Measurements from ENCODE around the gene ATP8B1.

Gene ATP8B1

DNA sequence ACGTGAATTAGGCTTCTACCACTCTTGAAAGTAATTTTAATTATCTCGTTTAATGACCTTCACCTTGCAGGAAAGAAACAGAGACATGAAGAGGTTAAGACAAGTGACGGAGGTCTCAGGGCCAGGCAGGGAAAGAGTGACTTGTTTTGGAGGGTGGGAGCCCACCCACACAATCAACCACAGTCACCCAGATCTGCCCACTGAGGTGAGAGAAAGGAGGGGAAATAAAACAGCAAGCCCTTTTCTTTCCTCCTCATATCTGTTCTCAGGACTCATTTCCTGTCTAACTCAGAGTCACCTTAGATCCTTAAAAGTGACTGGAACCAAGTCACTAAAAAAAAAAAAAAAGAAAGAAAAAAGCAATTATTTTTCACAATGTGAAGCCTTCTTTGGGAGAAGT is 26.8 kb downstream of the ATP8B1 start:
- peak overlapping the region; percentile 64 for H3K27ac ChIP-seq (ENCODE audit: low read length)
- no peaks in the 10 kb centered on the region for H3K9me3 ChIP-seq (ENCODE audit: control insufficient read depth in 1 of 2, low read length in 2 of 2)
- H3K4me3 ChIP-seq (ENCODE audit: low read depth in 1 of 2, low read length in 2 of 2) = no peak overlapping the region
- H3K36me3 ChIP-seq (ENCODE audit: control insufficient read depth in 1 of 2, insufficient read depth in 2 of 2, low read length in 2 of 2) = no peaks in the 10 kb centered on the region
- H3K4me1 ChIP-seq (ENCODE audit: control insufficient read depth in 1 of 2, insufficient read depth in 2 of 2, low read length in 2 of 2) = peaks cover 8 to 26% of the 10 kb centered on the region in 2 donors
- no peaks in the 10 kb centered on the region for H3K27me3 ChIP-seq (ENCODE audit: low read depth, low read length)

DNA sequence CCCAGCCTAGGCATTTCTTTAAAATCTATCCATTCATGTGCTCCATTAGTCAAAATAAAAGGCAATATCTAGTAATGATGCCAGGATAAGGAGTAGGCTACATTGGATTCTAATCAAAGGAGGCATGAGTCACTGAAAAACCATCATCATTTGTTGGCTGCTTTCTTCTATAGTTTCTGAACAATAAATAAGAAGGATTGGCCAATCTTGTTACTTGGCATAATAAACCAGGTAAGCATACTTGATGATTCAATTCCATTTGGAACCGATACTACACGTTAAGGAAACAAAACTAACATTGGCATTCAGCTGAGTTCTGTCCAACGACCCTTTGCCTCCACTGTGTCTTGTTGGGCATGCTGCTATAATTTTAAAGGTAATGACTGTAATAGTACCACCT is 27.2 kb downstream of the ATP8B1 start:
- H3K27me3 ChIP-seq (ENCODE audit: low read depth, low read length) = no peaks in the 10 kb centered on the region
- no peaks in the 10 kb centered on the region for H3K9me3 ChIP-seq (ENCODE audit: control insufficient read depth in 1 of 2, low read length in 2 of 2)
- no peak overlapping the region for H3K4me3 ChIP-seq (ENCODE audit: low read depth in 1 of 2, low read length in 2 of 2)
- peaks cover 8 to 22% of the 10 kb centered on the region in 2 donors for H3K4me1 ChIP-seq (ENCODE audit: control insufficient read depth in 1 of 2, insufficient read depth in 2 of 2, low read length in 2 of 2)
- peak overlapping the region; percentile 64 for H3K27ac ChIP-seq (ENCODE audit: low read length)
- H3K36me3 ChIP-seq (ENCODE audit: control insufficient read depth in 1 of 2, insufficient read depth in 2 of 2, low read length in 2 of 2) = no peaks in the 10 kb centered on the region

DNA sequence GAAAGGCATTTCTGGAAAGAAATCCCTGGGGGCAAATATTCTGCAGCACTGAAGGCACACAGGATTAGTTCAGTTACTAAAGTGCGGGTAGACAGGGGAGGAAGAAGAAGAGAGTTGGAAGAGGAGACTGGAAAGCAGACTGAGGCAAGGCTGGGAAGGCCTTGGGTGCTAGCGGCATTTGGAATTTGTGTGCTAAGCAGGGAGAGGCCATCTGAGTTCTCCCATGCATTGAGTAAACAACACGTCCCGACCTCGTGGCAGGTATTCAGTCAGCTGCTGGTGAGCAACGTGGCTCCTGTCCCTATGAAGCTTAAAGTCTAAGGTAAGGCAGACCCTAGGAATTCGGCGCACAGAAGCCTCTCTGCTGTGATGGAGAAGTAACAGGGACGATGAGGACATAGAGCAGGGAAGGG is 30.7 kb downstream of the ATP8B1 start:
- H3K27me3 ChIP-seq (ENCODE audit: low read depth, low read length) = no peaks in the 10 kb centered on the region
- no peak overlapping the region for H3K4me3 ChIP-seq (ENCODE audit: low read depth in 1 of 2, low read length in 2 of 2)
- H3K36me3 ChIP-seq (ENCODE audit: control insufficient read depth in 1 of 2, insufficient read depth in 2 of 2, low read length in 2 of 2) = no peaks in the 10 kb centered on the region
- peaks cover 8 to 18% of the 10 kb centered on the region in 2 donors for H3K4me1 ChIP-seq (ENCODE audit: control insufficient read depth in 1 of 2, insufficient read depth in 2 of 2, low read length in 2 of 2)
- peak overlapping the region; percentile 78 for H3K27ac ChIP-seq (ENCODE audit: low read length)
- no peaks in the 10 kb centered on the region for H3K9me3 ChIP-seq (ENCODE audit: control insufficient read depth in 1 of 2, low read length in 2 of 2)

DNA sequence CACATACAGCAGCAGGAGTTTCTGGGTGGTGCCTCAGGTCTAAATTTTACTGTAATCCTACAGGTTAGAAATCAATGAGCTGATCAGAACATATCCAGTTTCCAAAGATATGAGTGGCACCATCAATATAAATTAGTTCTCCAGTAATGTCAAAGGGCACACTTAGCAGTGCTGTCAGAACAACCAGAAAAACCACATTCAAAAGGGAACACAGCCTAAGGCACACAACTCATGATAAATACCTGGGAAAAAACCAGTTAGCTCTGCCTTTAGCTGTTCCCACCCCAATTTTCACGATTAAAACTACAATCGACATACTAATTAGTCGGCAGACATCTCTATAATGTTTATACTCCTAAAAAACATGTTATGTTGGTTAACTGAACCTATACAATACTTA is 31.5 kb downstream of the ATP8B1 start:
- no peak overlapping the region for H3K4me3 ChIP-seq (ENCODE audit: low read depth in 1 of 2, low read length in 2 of 2)
- H3K27ac ChIP-seq (ENCODE audit: low read length) = peak overlapping the region; percentile 78
- H3K4me1 ChIP-seq (ENCODE audit: control insufficient read depth in 1 of 2, insufficient read depth in 2 of 2, low read length in 2 of 2) = peaks cover 8 to 17% of the 10 kb centered on the region in 2 donors
- no peaks in the 10 kb centered on the region for H3K36me3 ChIP-seq (ENCODE audit: control insufficient read depth in 1 of 2, insufficient read depth in 2 of 2, low read length in 2 of 2)
- no peaks in the 10 kb centered on the region for H3K27me3 ChIP-seq (ENCODE audit: low read depth, low read length)
- no peaks in the 10 kb centered on the region for H3K9me3 ChIP-seq (ENCODE audit: control insufficient read depth in 1 of 2, low read length in 2 of 2)

DNA sequence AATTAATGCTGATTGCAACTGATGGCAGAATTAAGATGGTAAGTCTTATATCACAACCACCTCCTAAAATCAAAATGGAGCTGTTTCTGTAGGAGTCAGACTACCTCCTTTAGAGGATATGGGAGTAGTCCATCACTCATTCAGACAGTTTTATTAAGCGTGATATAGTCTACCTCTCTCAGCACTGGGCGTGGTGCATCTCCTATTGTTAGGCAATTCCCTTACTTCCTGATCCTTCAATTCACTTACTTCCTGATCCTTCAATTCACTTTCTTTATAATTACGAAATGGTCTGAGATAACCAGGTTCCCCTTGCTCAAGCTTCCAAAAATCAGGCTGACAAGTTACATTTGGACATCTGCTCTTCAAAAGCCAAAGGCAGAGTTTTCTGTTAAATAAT is 31.9 kb downstream of the ATP8B1 start:
- Histone ChIP-seq H3K36me3 (ENCODE audit: control insufficient read depth in 1 of 2, insufficient read depth in 2 of 2, low read length in 2 of 2) (no peaks in the 10 kb centered on the region), H3K9me3 (ENCODE audit: control insufficient read depth in 1 of 2, low read length in 2 of 2) (no peaks in the 10 kb centered on the region), H3K4me1 (ENCODE audit: control insufficient read depth in 1 of 2, insufficient read depth in 2 of 2, low read length in 2 of 2) (peaks cover 8 to 16% of the 10 kb centered on the region in 2 donors), H3K4me3 (ENCODE audit: low read depth in 1 of 2, low read length in 2 of 2) (no peak overlapping the region), H3K27ac (ENCODE audit: low read length) (peak overlapping the region; percentile 78), H3K27me3 (ENCODE audit: low read depth, low read length) (no peaks in the 10 kb centered on the region)

DNA sequence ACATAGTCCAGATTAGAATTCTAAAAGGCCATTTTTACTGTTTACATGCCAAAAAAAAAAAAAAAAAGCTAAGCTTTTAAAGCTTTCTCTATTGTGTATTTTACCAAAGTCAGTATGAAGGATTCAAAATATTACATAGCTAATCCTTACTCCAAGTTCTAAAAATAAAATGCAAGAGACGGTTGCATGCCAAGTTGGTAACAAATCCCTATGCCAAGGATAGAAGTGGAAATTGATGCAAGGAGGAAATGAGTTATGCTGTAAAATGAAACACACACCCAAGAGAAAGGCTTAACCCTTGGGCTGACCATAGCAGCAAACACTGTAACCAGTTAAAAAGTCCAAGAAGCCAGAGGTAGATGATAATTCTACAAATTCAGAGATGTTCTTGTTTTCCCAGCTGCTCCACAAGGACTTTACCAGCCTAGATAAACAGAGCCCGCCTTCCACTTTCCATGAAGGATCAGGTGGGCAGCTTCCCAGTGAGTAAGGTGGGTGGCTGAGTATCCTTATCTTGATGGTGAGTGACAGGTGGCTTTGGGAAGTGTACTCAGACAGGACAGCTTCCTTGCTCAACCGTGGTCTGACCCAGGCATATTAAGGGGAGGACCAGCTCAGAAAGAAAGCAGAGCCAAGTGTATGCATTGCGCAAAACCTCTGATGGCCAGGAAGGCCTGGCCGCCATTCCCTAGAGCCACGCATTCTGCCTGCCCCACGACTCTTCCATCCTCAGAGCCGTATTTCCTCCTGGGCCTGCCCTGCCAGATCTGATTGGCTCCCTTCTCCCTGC is 34.4 kb downstream of the ATP8B1 start:
- Histone ChIP-seq H3K4me3 (ENCODE audit: low read depth in 1 of 2, low read length in 2 of 2) (no peak overlapping the region), H3K36me3 (ENCODE audit: control insufficient read depth in 1 of 2, insufficient read depth in 2 of 2, low read length in 2 of 2) (no peaks in the 10 kb centered on the region), H3K9me3 (ENCODE audit: control insufficient read depth in 1 of 2, low read length in 2 of 2) (no peaks in the 10 kb centered on the region), H3K27ac (ENCODE audit: low read length) (peak overlapping the region; percentile 26), H3K4me1 (ENCODE audit: control insufficient read depth in 1 of 2, insufficient read depth in 2 of 2, low read length in 2 of 2) (peaks cover 8 to 17% of the 10 kb centered on the region in 2 donors), H3K27me3 (ENCODE audit: low read depth, low read length) (no peaks in the 10 kb centered on the region)

DNA sequence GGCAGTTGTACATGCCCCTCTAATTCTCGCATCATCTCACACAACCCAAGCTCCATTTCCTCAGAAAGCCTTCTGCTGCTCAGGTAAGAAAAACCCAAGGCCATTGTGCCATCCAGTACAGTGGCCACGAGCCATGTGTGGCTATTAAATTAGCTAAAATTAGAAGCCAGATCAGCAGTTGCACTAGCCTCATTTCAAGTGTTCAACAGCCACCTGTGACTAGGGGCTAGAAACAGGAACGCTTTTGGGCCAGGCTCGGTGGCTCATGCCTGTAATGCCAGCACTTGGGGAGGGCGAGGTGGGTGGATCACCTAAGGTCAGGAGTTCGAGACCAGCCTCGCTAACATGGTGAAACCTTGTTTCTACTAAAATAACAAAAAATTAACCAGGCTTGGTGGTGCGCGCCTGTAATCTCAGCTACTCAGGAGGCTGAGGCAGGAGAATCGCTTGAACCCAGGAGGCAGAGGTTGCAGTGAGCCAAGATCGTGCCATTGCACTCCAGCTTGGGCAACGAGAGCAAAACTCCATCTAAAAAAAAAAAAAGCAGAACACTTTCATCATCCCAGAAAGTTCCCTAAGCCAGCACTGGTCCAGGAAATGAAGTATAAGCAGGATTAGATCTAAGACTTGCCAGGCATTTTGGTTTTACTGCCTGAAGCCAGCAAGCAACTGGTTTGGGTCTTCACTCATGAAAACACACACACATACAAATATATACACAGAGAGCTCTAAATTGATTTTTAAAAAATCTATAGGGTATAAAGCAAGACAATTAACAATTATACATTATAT is 35.7 kb downstream of the ATP8B1 start:
- H3K4me3 ChIP-seq (ENCODE audit: low read depth in 1 of 2, low read length in 2 of 2) = no peak overlapping the region
- H3K27me3 ChIP-seq (ENCODE audit: low read depth, low read length) = no peaks in the 10 kb centered on the region
- no peak overlapping the region for H3K27ac ChIP-seq (ENCODE audit: low read length)
- no peaks in the 10 kb centered on the region for H3K36me3 ChIP-seq (ENCODE audit: control insufficient read depth in 1 of 2, insufficient read depth in 2 of 2, low read length in 2 of 2)
- H3K4me1 ChIP-seq (ENCODE audit: control insufficient read depth in 1 of 2, insufficient read depth in 2 of 2, low read length in 2 of 2) = peaks cover 8 to 17% of the 10 kb centered on the region in 2 donors
- no peaks in the 10 kb centered on the region for H3K9me3 ChIP-seq (ENCODE audit: control insufficient read depth in 1 of 2, low read length in 2 of 2)

DNA sequence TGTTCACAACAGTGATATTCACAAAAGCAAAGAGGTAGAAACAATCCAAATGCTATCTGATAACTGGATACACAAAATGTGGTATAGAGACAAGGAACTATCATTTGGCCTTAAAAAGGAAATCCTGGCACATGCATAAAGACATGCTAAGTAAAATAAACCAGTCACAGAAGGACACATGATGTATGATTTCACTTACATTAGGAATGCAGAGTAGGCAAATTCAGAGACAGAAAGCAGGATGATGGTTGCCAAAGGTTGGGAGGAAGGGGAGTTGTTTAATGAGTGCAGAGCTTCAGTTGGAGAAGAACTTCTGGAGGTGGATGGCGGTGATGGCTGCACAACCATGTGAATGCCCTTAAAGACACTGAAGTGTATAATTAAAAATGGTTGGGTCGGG is 38.1 kb downstream of the ATP8B1 start:
- H3K4me3 ChIP-seq (ENCODE audit: low read depth in 1 of 2, low read length in 2 of 2) = no peak overlapping the region
- H3K4me1 ChIP-seq (ENCODE audit: control insufficient read depth in 1 of 2, insufficient read depth in 2 of 2, low read length in 2 of 2) = peaks cover 8 to 17% of the 10 kb centered on the region in 2 donors
- no peak overlapping the region for H3K27ac ChIP-seq (ENCODE audit: low read length)
- H3K27me3 ChIP-seq (ENCODE audit: low read depth, low read length) = no peaks in the 10 kb centered on the region
- no peaks in the 10 kb centered on the region for H3K9me3 ChIP-seq (ENCODE audit: control insufficient read depth in 1 of 2, low read length in 2 of 2)
- no peaks in the 10 kb centered on the region for H3K36me3 ChIP-seq (ENCODE audit: control insufficient read depth in 1 of 2, insufficient read depth in 2 of 2, low read length in 2 of 2)

DNA sequence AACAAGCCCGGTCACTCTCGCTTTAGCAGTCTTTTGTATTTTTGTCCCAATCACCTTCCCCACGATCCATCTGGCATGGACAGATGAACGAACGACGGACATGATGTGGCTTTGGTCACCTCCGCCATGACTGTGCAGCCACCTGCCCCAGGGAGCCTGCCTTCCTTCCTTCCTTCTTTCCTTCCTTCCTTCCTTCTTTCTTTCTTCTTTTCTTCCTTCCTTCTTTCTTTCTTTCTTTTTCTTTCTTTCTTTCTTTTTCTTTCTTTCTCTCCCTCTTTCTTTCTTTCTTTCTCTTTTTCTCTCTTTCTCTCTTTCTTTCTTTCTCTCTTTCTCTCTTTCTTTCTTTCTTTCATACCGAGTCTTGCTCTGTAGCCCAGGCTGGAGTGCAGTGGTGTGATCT is 39.0 kb downstream of the ATP8B1 start:
- no peaks in the 10 kb centered on the region for H3K36me3 ChIP-seq (ENCODE audit: control insufficient read depth in 1 of 2, insufficient read depth in 2 of 2, low read length in 2 of 2)
- no peaks in the 10 kb centered on the region for H3K27me3 ChIP-seq (ENCODE audit: low read depth, low read length)
- peaks cover 3 to 17% of the 10 kb centered on the region in 2 donors for H3K4me1 ChIP-seq (ENCODE audit: control insufficient read depth in 1 of 2, insufficient read depth in 2 of 2, low read length in 2 of 2)
- no peak overlapping the region for H3K27ac ChIP-seq (ENCODE audit: low read length)
- no peak overlapping the region for H3K4me3 ChIP-seq (ENCODE audit: low read depth in 1 of 2, low read length in 2 of 2)
- no peaks in the 10 kb centered on the region for H3K9me3 ChIP-seq (ENCODE audit: control insufficient read depth in 1 of 2, low read length in 2 of 2)

DNA sequence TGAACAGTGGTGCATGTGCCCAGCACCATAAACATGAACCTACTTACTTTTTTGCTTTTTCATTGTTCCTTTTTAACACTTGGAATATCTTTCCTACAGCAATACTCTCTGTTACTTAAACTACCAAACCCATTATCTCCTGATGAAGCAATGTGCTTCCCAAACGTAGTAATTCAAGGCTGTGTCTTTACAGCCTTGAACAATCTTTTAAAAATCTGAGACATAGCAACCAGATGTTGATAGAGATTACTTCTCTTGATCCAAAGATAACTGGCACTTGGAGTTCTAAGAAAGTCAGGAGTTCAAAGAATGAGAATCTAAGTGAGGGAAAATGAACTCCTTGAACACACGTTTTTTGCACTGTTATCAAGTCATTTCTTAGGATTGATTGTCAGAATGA is 40.4 kb downstream of the ATP8B1 start:
- Histone ChIP-seq H3K4me3 (ENCODE audit: low read depth in 1 of 2, low read length in 2 of 2) (no peak overlapping the region), H3K27me3 (ENCODE audit: low read depth, low read length) (no peaks in the 10 kb centered on the region), H3K9me3 (ENCODE audit: control insufficient read depth in 1 of 2, low read length in 2 of 2) (no peaks in the 10 kb centered on the region), H3K36me3 (ENCODE audit: control insufficient read depth in 1 of 2, insufficient read depth in 2 of 2, low read length in 2 of 2) (no peaks in the 10 kb centered on the region), H3K27ac (ENCODE audit: low read length) (no peak overlapping the region), H3K4me1 (ENCODE audit: control insufficient read depth in 1 of 2, insufficient read depth in 2 of 2, low read length in 2 of 2) (peaks cover 0 to 10% of the 10 kb centered on the region in 2 donors)

DNA sequence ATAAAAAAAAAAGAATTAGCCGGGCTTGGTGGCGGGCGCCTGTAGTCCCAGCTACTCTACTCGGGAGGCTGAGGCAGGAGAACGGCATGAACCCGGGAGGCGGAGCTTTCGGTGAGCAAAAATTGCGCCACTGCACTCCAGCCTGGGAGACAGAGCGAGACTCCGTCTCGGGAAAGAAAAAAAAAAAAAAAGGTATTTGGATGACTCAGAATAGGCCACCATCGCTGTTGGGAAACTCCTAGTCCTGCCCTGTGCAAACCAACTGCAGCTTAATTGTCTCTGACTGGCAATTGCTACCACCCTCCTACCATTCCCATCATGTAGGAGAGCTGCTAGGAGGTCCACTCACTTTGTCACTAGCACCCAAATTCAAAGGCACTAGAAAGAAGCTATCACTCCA is 43.5 kb downstream of the ATP8B1 start:
- Histone ChIP-seq H3K9me3 (ENCODE audit: control insufficient read depth in 1 of 2, low read length in 2 of 2) (no peaks in the 10 kb centered on the region), H3K4me3 (ENCODE audit: low read depth in 1 of 2, low read length in 2 of 2) (no peak overlapping the region), H3K4me1 (ENCODE audit: control insufficient read depth in 1 of 2, insufficient read depth in 2 of 2, low read length in 2 of 2) (no peaks in the 10 kb centered on the region), H3K36me3 (ENCODE audit: control insufficient read depth in 1 of 2, insufficient read depth in 2 of 2, low read length in 2 of 2) (no peaks in the 10 kb centered on the region), H3K27ac (ENCODE audit: low read length) (no peak overlapping the region), H3K27me3 (ENCODE audit: low read depth, low read length) (no peaks in the 10 kb centered on the region)
